GM23248 (cell line): ENCODE data around the gene SLC44A3.

Experiments
- EZH2 ChIP-seq: fragments of 200-600 bp; sonication (generic); IDR thresholded peaks from 2 replicates; pipeline ENCODE4 v1.6.1; 2018; ENCODE audit warnings: antibody characterized with exemption, mild to moderate bottlenecking; ENCODE audit not compliant: insufficient read depth, poor library complexity, severe bottlenecking
- EZH2phosphoT487 ChIP-seq: fragments of 200-600 bp; sonication (generic); IDR thresholded peaks from 2 replicates; pipeline ENCODE4 v1.6.1; 2018; ENCODE audit warnings: antibody characterized with exemption, moderate library complexity, mild to moderate bottlenecking, low read depth; ENCODE audit not compliant: insufficient read depth

DNA sequence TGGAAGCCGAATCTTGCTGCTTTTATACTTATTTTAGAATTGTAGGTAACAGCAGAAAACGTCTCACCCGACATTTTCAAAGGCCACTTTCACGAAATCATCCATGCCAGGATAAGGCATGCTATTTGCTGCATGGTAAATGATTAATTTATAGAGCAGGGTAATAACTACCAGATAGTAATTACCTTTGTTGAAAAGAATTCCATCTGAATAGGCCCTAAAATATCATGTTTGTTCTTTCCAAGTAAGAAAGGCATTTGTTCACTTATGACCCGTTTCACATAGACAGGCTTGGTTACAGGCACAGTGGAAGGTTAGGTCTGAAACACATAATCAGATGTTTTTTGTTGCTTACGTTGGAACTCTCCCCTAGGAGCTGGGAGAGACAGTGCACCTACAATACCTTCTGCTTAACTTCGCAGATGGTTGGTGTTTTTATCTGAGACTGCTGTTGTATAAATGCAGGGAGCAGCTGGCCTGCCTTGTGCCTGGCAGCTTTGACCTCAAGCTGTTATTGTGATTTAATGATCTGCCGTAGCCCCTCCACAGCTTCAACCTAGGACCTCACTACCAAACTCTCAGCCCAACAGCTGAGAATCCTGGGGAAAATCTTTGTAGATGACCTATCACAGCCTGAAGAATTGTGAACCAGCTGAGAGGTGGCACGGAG, 1.6 kb downstream of the SLC44A3 start:
- no peak for TF ChIP-seq EZH2phosphoT487
- no peak for TF ChIP-seq EZH2
